IMR-90 (cell line): ENCODE data around the gene ZFTA. TPM values are rescaled to one million over a fixed set of nuclear protein-coding genes. Genes with fewer than 3 reads are reported as not detected.
A peak's percentile ranks its signal among the peaks of the same experiment; 100 is the strongest.

Experiments used
- ATAC-seq: fragments of 200-7000 bp; cut with Tn5 transposase; 2 replicates; pipeline ENCODE4 v1.9.1; 2020; ENCODE audit warnings: low read depth, mild to moderate bottlenecking, moderate library complexity
- BruUV-seq: library from RNA; stranded (reverse); fragments of 400-500 nt; replicated peaks from 2 replicates; lab custom pipeline; 2021; lab: Mats Ljungman, UMichigan
- CTCF ChIA-PET: fragments of 300-600 bp; formaldehyde crosslinking; extraction: SDS; loops from one replicate; lab custom pipeline; 2021; ENCODE audit warnings: antibody characterized with exemption; lab: Yijun Ruan, JAX
- POLR2A ChIA-PET: fragments of 300-600 bp; sonication (Branson Sonifier 250); formaldehyde crosslinking; loops from one replicate; lab custom pipeline; 2022; ENCODE audit warnings: antibody characterized with exemption; ENCODE audit not compliant: unreplicated experiment; lab: Charles Lee
- DNase-seq: peaks from one replicate; pipeline ENCODE4 v3.0.0; 2013
- H2AFZ ChIP-seq: replicated peaks from 2 replicates; pipeline ENCODE3; 2013; ENCODE audit warnings: low read length, mild to moderate bottlenecking; ENCODE audit not compliant: poor library complexity
- H2AK5ac ChIP-seq: 2 replicates; pipeline ENCODE4 v1.6.1; 2013; ENCODE audit warnings: low read depth, low read length, inconsistent platforms
- H2AK9ac ChIP-seq: replicated peaks from 2 replicates; pipeline ENCODE3; 2013; ENCODE audit warnings: mild to moderate bottlenecking, low read depth, low read length, moderate library complexity; ENCODE audit not compliant: poor library complexity
- H2BK120ac ChIP-seq: 2 replicates; pipeline ENCODE4 v1.6.1; 2013; ENCODE audit warnings: low read depth, low read length, inconsistent platforms
- H2BK15ac ChIP-seq: 3 replicates; pipeline ENCODE4 v1.6.1; 2013; ENCODE audit warnings: low read depth, low read length, inconsistent platforms
- H2BK20ac ChIP-seq: 2 replicates; pipeline ENCODE4 v1.6.1; 2013; ENCODE audit warnings: low read depth, mild to moderate bottlenecking, inconsistent platforms, low read length, moderate library complexity
- H2BK5ac ChIP-seq: 2 replicates; pipeline ENCODE4 v1.6.1; 2013; ENCODE audit warnings: mild to moderate bottlenecking, low read depth, low read length, inconsistent platforms; ENCODE audit not compliant: poor library complexity, severe bottlenecking
- H3K14ac ChIP-seq: replicated peaks from 2 replicates; pipeline ENCODE4 v1.6.1; 2013; ENCODE audit warnings: low read depth, low read length, inconsistent platforms
- H3K18ac ChIP-seq: 2 replicates; pipeline ENCODE4 v1.6.1; 2013; ENCODE audit warnings: low read depth, low read length, control low read depth
- H3K23ac ChIP-seq: 2 replicates; pipeline ENCODE4 v1.6.1; 2013; ENCODE audit warnings: low read depth, low read length, inconsistent platforms
- H3K27ac ChIP-seq: 2 replicates; pipeline ENCODE4 v1.5.1; 2013; ENCODE audit warnings: mild to moderate bottlenecking, control low read depth, low read length; ENCODE audit not compliant: insufficient read depth
- H3K27me3 ChIP-seq: 2 replicates; pipeline ENCODE4 v1.6.1; 2013; ENCODE audit warnings: low read length; ENCODE audit not compliant: control insufficient read depth, insufficient read depth
- H3K36me3 ChIP-seq: 2 replicates; pipeline ENCODE4 v1.6.1; 2013; ENCODE audit warnings: low read length, mixed read lengths; ENCODE audit not compliant: control insufficient read depth, insufficient read depth
- H3K4ac ChIP-seq: 2 replicates; pipeline ENCODE4 v1.6.1; 2013; ENCODE audit warnings: low read depth, low read length, inconsistent platforms
- H3K4me1 ChIP-seq: 2 replicates; pipeline ENCODE4 v1.6.1; 2013; ENCODE audit warnings: low read length, mixed read lengths; ENCODE audit not compliant: control insufficient read depth, insufficient read depth
- H3K4me2 ChIP-seq: 2 replicates; pipeline ENCODE4 v1.6.1; 2013; ENCODE audit warnings: low read depth, mild to moderate bottlenecking, control low read depth, low read length, moderate library complexity
- H3K4me3 ChIP-seq: 2 replicates; pipeline ENCODE4 v1.5.1; 2013; ENCODE audit warnings: low read depth, mild to moderate bottlenecking, control low read depth, low read length, moderate library complexity; ENCODE audit not compliant: insufficient read depth
- H3K56ac ChIP-seq: 2 replicates; pipeline ENCODE4 v1.6.1; 2013; ENCODE audit warnings: low read length, inconsistent platforms; ENCODE audit not compliant: insufficient read depth; ENCODE audit errors: extremely low read depth
- H3K79me1 ChIP-seq, 2 experiments: 2 replicates each; pipeline ENCODE4 v1.6.1; 2013; ENCODE audit warnings: low read length in 2 of 2, inconsistent platforms in 1 of 2, low read depth in 1 of 2
- H3K9ac ChIP-seq: 2 replicates; pipeline ENCODE4 v1.6.1; 2013; ENCODE audit warnings: low read depth, low read length, control low read depth
- H3K9me1 ChIP-seq: 2 replicates; pipeline ENCODE4 v1.6.1; 2013; ENCODE audit warnings: low read length, inconsistent platforms; ENCODE audit not compliant: insufficient read depth
- H3K9me3 ChIP-seq: 2 replicates; pipeline ENCODE4 v1.6.1; 2013; ENCODE audit warnings: low read length; ENCODE audit not compliant: control insufficient read depth, insufficient read depth
- H4K20me1 ChIP-seq: 2 replicates; pipeline ENCODE4 v1.6.1; 2013; ENCODE audit warnings: low read length, inconsistent platforms; ENCODE audit not compliant: insufficient read depth
- H4K5ac ChIP-seq: 2 replicates; pipeline ENCODE4 v1.6.1; 2013; ENCODE audit warnings: mild to moderate bottlenecking, low read depth, low read length, control low read depth
- H4K8ac ChIP-seq, 2 experiments: 2 replicates each; pipeline ENCODE4 v1.6.1; 2013; ENCODE audit warnings: low read depth in 2 of 2, low read length in 2 of 2, control low read depth in 1 of 2, inconsistent platforms in 1 of 2
- H4K91ac ChIP-seq: 2 replicates; pipeline ENCODE4 v1.6.1; 2013; ENCODE audit warnings: low read depth, low read length, inconsistent platforms; ENCODE audit not compliant: insufficient read depth
- BHLHE40 ChIP-seq: fragments of 150-350 bp; IDR thresholded peaks from 2 replicates; pipeline ENCODE4 v1.6.1; 2016; ENCODE audit warnings: mild to moderate bottlenecking, low read depth, low read length
- CEBPB ChIP-seq: IDR thresholded peaks from 2 replicates; pipeline ENCODE4 v1.6.1; 2012; ENCODE audit warnings: low read depth, low read length, improper control_type of control experiment
- CHD1 ChIP-seq: IDR thresholded peaks from 2 replicates; pipeline ENCODE4 v1.6.1; 2012; ENCODE audit warnings: low read depth, low read length, improper control_type of control experiment
- FOS ChIP-seq: fragments of 150-350 bp; IDR thresholded peaks from 2 replicates; pipeline ENCODE4 v1.6.1; 2016; ENCODE audit warnings: low read depth, low read length
- MAFK ChIP-seq: IDR thresholded peaks from 2 replicates; pipeline ENCODE4 v1.6.1; 2012; ENCODE audit warnings: low read depth, low read length, improper control_type of control experiment
- MAZ ChIP-seq: IDR thresholded peaks from 2 replicates; pipeline ENCODE4 v1.6.1; 2012; ENCODE audit warnings: low read depth, mild to moderate bottlenecking, low read length, improper control_type of control experiment, moderate library complexity, borderline replicate concordance
- MXI1 ChIP-seq: IDR thresholded peaks from 2 replicates; pipeline ENCODE4 v1.6.1; 2012; ENCODE audit warnings: low read depth, mild to moderate bottlenecking, low read length, moderate library complexity, borderline replicate concordance
- NFE2L2 ChIP-seq: fragments of 150-350 bp; IDR thresholded peaks from 2 replicates; pipeline ENCODE4 v1.6.1; 2016; ENCODE audit warnings: low read depth, mild to moderate bottlenecking, low read length
- POLR2A ChIP-seq: IDR thresholded peaks from 2 replicates; pipeline ENCODE4 v1.6.1; 2012; ENCODE audit warnings: mild to moderate bottlenecking, low read depth, low read length
- RAD21 ChIP-seq: IDR thresholded peaks from 2 replicates; pipeline ENCODE4 v1.6.1; 2012; ENCODE audit warnings: low read length, improper control_type of control experiment
- RCOR1 ChIP-seq: IDR thresholded peaks from 2 replicates; pipeline ENCODE4 v1.6.1; 2012; ENCODE audit warnings: mild to moderate bottlenecking, low read length, improper control_type of control experiment; ENCODE audit not compliant: insufficient replicate concordance
- RFX5 ChIP-seq: IDR thresholded peaks from 2 replicates; pipeline ENCODE4 v1.8.0; 2012; ENCODE audit warnings: low read depth, mild to moderate bottlenecking, low read length, moderate library complexity
- SMC3 ChIP-seq: fragments of 150-350 bp; IDR thresholded peaks from 2 replicates; pipeline ENCODE4 v1.6.1; 2016; ENCODE audit warnings: low read depth, mild to moderate bottlenecking, antibody characterized with exemption, low read length, moderate library complexity
- WGBS, 2 experiments: methylation state at CpG; one replicate each; pipeline versions ENCODE4 v1.1.5 to v1.1.7; 2013; ENCODE audit warnings: missing lambda C conversion rate in 2 of 2; ENCODE audit not compliant: insufficient read length in 1 of 2; ENCODE audit errors: extremely low coverage in 2 of 2; 5-methylcytosine and 5-hydroxymethylcytosine counted together
- dilution Hi-C: fragments of 300-500 bp; cut with HindIII; formaldehyde crosslinking; loops from one replicate; pipeline ENCODE4 v1.14.3; 2018; ENCODE audit warnings: low sequenced_read_pairs; ENCODE audit not compliant: unreplicated experiment
- in situ Hi-C: fragments of 300-500 bp; cut with MboI; formaldehyde crosslinking; loops from 3 replicates; pipeline ENCODE4 v1.14.3; 2019; ENCODE audit warnings: low sequenced_read_pairs, inconsistent platforms, mixed read lengths
- intact Hi-C: fragments of 100-400 bp; cut with micrococcal nuclease; formaldehyde crosslinking; loops from 2 replicates; pipeline ENCODE4 v1.10.0; 2022
- polyA plus RNA-seq, 3 experiments: library from polyadenylated mRNA; depleted of rRNA; stranded (reverse); fragments of >200 nt; gene quantifications; 2 replicates each; pipeline ENCODE4 v1.2.3, GENCODE V29; 2012; ENCODE audit warnings: low replicate concordance in 1 of 3
- total RNA-seq: library from RNA; depleted of rRNA; stranded (reverse); fragments of >200 nt; gene quantifications from 2 replicates; pipeline ENCODE4 v1.2.3, GENCODE V29; 2012
- TF ChIP-seq, protein P1 (sequence below): conservative IDR thresholded peaks from 2 replicates; pipeline ENCODE4 v1.5.1; 2012; ENCODE audit warnings: mild to moderate bottlenecking, low read depth, low read length, improper control_type of control experiment
- TF ChIP-seq, protein P2 (sequence below): fragments of 150-350 bp; IDR thresholded peaks from 2 replicates; pipeline ENCODE4 v1.6.1; 2017; ENCODE audit warnings: mild to moderate bottlenecking, antibody characterized with exemption, low read length, low read depth
- TF ChIP-seq, protein P3 (sequence below): fragments of 150-350 bp; IDR thresholded peaks from 2 replicates; pipeline ENCODE4 v1.6.1; 2016; ENCODE audit warnings: low read depth, mild to moderate bottlenecking, low read length, moderate library complexity, borderline replicate concordance

ZFTA gene
- total and polyA plus RNA-seq, 2 of the 4 experiments (the other 2 are of a cell fraction): 5.4 to 8.1 TPM

DNA sequence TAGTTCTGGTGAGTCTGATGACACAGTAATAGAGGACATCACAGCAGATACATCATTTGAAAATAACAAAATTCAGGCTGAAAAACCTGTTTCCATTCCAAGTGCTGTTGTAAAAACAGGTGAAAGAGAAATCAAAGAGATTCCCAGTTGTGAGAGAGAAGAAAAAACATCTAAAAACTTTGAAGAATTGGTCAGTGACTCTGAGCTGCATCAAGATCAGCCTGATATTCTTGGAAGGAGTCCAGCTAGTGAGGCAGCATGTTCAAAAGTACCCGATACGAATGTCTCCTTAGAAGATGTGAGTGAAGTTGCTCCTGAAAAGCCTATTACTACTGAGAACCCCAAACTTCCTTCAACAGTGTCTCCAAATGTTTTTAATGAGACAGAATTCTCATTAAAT, 48.6 kb downstream of the ZFTA start:
- dilution Hi-C loops: no loop called here
- intact Hi-C loops: no loop called here
- H4K8ac ChIP-seq: no peak overlapping the region
- no peak overlapping the region for H4K5ac ChIP-seq
- no peak overlapping the region for H3K56ac ChIP-seq
- H3K18ac ChIP-seq: no peak overlapping the region
- peaks cover 16 to 46% of the 10 kb centered on the region in 2 experiments; a peak in 3 of 4 replicates for H3K79me1 ChIP-seq
- DNase-seq (peak; percentile 63), ATAC-seq (no peak)
- H4K20me1 ChIP-seq: peaks cover 4% of the 10 kb centered on the region; the same call in 1 of the 2 replicates
- CTCF ChIA-PET: no interaction called here
- POLR2A ChIA-PET: no interaction called here
- no peak overlapping the region for H2BK5ac ChIP-seq
- H3K4me1 ChIP-seq: no peaks in the 10 kb centered on the region; the same call in 1 of the 2 replicates
- no peak overlapping the region for H2AK5ac ChIP-seq
- H3K27ac ChIP-seq: no peak overlapping the region
- peaks cover 4% of the 10 kb centered on the region for H3K36me3 ChIP-seq
- no peaks in the 10 kb centered on the region for H3K9me3 ChIP-seq
- no peak overlapping the region for H3K23ac ChIP-seq
- H3K9me1 ChIP-seq: 0 out of 2 replicates have a peak, but pooled peaks cover 3% of the 10 kb centered on the region
- H3K27me3 ChIP-seq: no peaks in the 10 kb centered on the region
- no peak overlapping the region for H2AK9ac ChIP-seq
- H3K9ac ChIP-seq: no peak overlapping the region
- no CpG with 5 or more reads among the region's 2 CpGs for WGBS, 2 experiments
- no peak overlapping the region for H3K4me3 ChIP-seq
- in situ Hi-C loops: no loop called here
- H2BK15ac ChIP-seq: no peak overlapping the region
- no peak overlapping the region for H3K4ac ChIP-seq
- H4K91ac ChIP-seq: no peak overlapping the region
- H3K14ac ChIP-seq: no peak overlapping the region
- no peak for TF ChIP-seq FOS
- no peak for TF ChIP-seq MAZ
- TF ChIP-seq MAFK: no peak
- TF ChIP-seq CEBPB: no peak
- TF ChIP-seq, protein P1, sequence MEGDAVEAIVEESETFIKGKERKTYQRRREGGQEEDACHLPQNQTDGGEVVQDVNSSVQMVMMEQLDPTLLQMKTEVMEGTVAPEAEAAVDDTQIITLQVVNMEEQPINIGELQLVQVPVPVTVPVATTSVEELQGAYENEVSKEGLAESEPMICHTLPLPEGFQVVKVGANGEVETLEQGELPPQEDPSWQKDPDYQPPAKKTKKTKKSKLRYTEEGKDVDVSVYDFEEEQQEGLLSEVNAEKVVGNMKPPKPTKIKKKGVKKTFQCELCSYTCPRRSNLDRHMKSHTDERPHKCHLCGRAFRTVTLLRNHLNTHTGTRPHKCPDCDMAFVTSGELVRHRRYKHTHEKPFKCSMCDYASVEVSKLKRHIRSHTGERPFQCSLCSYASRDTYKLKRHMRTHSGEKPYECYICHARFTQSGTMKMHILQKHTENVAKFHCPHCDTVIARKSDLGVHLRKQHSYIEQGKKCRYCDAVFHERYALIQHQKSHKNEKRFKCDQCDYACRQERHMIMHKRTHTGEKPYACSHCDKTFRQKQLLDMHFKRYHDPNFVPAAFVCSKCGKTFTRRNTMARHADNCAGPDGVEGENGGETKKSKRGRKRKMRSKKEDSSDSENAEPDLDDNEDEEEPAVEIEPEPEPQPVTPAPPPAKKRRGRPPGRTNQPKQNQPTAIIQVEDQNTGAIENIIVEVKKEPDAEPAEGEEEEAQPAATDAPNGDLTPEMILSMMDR: no peak
- TF ChIP-seq, protein P2, sequence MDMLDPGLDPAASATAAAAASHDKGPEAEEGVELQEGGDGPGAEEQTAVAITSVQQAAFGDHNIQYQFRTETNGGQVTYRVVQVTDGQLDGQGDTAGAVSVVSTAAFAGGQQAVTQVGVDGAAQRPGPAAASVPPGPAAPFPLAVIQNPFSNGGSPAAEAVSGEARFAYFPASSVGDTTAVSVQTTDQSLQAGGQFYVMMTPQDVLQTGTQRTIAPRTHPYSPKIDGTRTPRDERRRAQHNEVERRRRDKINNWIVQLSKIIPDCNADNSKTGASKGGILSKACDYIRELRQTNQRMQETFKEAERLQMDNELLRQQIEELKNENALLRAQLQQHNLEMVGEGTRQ: no peak
- no peak for TF ChIP-seq CHD1
- no peak for TF ChIP-seq NFE2L2
- no peak for TF ChIP-seq BHLHE40
- TF ChIP-seq POLR2A: no peak
- no peak for TF ChIP-seq MXI1
- TF ChIP-seq, protein P3, sequence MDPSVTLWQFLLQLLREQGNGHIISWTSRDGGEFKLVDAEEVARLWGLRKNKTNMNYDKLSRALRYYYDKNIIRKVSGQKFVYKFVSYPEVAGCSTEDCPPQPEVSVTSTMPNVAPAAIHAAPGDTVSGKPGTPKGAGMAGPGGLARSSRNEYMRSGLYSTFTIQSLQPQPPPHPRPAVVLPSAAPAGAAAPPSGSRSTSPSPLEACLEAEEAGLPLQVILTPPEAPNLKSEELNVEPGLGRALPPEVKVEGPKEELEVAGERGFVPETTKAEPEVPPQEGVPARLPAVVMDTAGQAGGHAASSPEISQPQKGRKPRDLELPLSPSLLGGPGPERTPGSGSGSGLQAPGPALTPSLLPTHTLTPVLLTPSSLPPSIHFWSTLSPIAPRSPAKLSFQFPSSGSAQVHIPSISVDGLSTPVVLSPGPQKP: no peak
- TF ChIP-seq RFX5: no peak
- TF ChIP-seq RCOR1: no peak
- no peak for TF ChIP-seq SMC3
- no peak for TF ChIP-seq RAD21
- H2BK120ac ChIP-seq: no peak overlapping the region
- BruUV-seq: no TSS peak
- H3K4me2 ChIP-seq: no peak overlapping the region
- H2AFZ ChIP-seq: no peak overlapping the region
- no peak overlapping the region for H2BK20ac ChIP-seq
